Mesenchymal stem cell (in vitro differentiated cells and primary cell): ENCODE measurements around the gene PRKCB.

ENCODE experiments used
- DNase-seq: peaks from one replicate; pipeline ENCODE4 v3.0.0-alpha.2; 2013
- H2AFZ ChIP-seq: one replicate; pipeline ENCODE4 v1.6.1; 2013; ENCODE audit warnings: low read depth, mild to moderate bottlenecking, control low read depth, inconsistent platforms, low read length, moderate library complexity
- H2AK5ac ChIP-seq: 2 replicates; pipeline ENCODE4 v1.6.1; 2013; ENCODE audit warnings: low read length, moderate library complexity, mild to moderate bottlenecking, inconsistent platforms; ENCODE audit not compliant: severe bottlenecking
- H2BK120ac ChIP-seq: one replicate; pipeline ENCODE4 v1.6.1; 2013; ENCODE audit warnings: low read depth, mild to moderate bottlenecking, inconsistent platforms, low read length, moderate library complexity
- H2BK12ac ChIP-seq, 2 experiments: one replicate each; pipeline ENCODE4 v1.6.1; 2013; ENCODE audit warnings: inconsistent platforms in 2 of 2, low read length in 2 of 2, mild to moderate bottlenecking in 2 of 2, moderate library complexity in 2 of 2, control low read depth in 1 of 2
- H2BK15ac ChIP-seq: one replicate; pipeline ENCODE4 v1.6.1; 2013; ENCODE audit warnings: mild to moderate bottlenecking, low read depth, inconsistent platforms; ENCODE audit not compliant: poor library complexity, severe bottlenecking
- H2BK5ac ChIP-seq: 2 replicates; pipeline ENCODE4 v1.6.1; 2013; ENCODE audit warnings: low read depth, mild to moderate bottlenecking, low read length, control low read depth, inconsistent platforms; ENCODE audit not compliant: poor library complexity, severe bottlenecking
- H3K14ac ChIP-seq, 2 experiments: one replicate each; pipeline ENCODE4 v1.6.1; 2013; ENCODE audit warnings: inconsistent platforms in 2 of 2, low read length in 2 of 2, control low read depth in 1 of 2, mild to moderate bottlenecking in 1 of 2, moderate library complexity in 1 of 2
- H3K18ac ChIP-seq, 2 experiments: one replicate each; pipeline ENCODE4 v1.6.1; 2013; ENCODE audit warnings: inconsistent platforms in 2 of 2, low read length in 2 of 2, control low read depth in 1 of 2, low read depth in 1 of 2, mild to moderate bottlenecking in 1 of 2
- H3K23ac ChIP-seq, 2 experiments: one replicate each; pipeline ENCODE4 v1.6.1; 2013; ENCODE audit warnings: inconsistent platforms in 2 of 2, low read length in 2 of 2, mild to moderate bottlenecking in 2 of 2, moderate library complexity in 2 of 2, control low read depth in 1 of 2
- H3K27ac ChIP-seq: 2 replicates; pipeline ENCODE4 v1.5.1; 2013; ENCODE audit warnings: mild to moderate bottlenecking, moderate library complexity, low read length, control low read depth, inconsistent platforms; ENCODE audit not compliant: poor library complexity, severe bottlenecking
- H3K27me3 ChIP-seq, 2 experiments: 2 replicates each; pipeline versions ENCODE4 v1.6.1 to v1.7.0; 2013; ENCODE audit warnings: low read length in 2 of 2, mild to moderate bottlenecking in 2 of 2, moderate library complexity in 2 of 2, control low read depth in 1 of 2, inconsistent platforms in 1 of 2; ENCODE audit not compliant: control insufficient read depth in 1 of 2, insufficient read depth in 1 of 2
- H3K36me3 ChIP-seq, 2 experiments: 2 replicates each; pipeline versions ENCODE4 v1.6.1 to v1.7.0; 2013; ENCODE audit warnings: low read length in 2 of 2, control low read depth in 1 of 2, inconsistent platforms in 1 of 2, low read depth in 1 of 2, mild to moderate bottlenecking in 1 of 2; ENCODE audit not compliant: insufficient read depth in 2 of 2, control insufficient read depth in 1 of 2
- H3K4ac ChIP-seq, 2 experiments: one replicate each; pipeline ENCODE4 v1.6.1; 2013; ENCODE audit warnings: inconsistent platforms in 2 of 2, low read length in 2 of 2, mild to moderate bottlenecking in 2 of 2, moderate library complexity in 2 of 2, control low read depth in 1 of 2, low read depth in 1 of 2
- H3K4me1 ChIP-seq: 2 replicates; pipeline ENCODE4 v1.6.1; 2013; ENCODE audit warnings: low read depth, low read length, control low read depth; ENCODE audit not compliant: control insufficient read depth, insufficient read depth
- H3K4me2 ChIP-seq: 2 replicates; pipeline ENCODE4 v1.6.1; 2013; ENCODE audit warnings: low read length, mild to moderate bottlenecking, inconsistent platforms; ENCODE audit not compliant: poor library complexity, severe bottlenecking
- H3K4me3 ChIP-seq, 2 experiments: 2 replicates each; pipeline versions ENCODE4 v1.5.1 to v1.7.0; 2013; ENCODE audit warnings: low read length in 2 of 2, mild to moderate bottlenecking in 2 of 2, control low read depth in 1 of 2, low read depth in 1 of 2; ENCODE audit not compliant: insufficient read depth in 1 of 2
- H3K79me1 ChIP-seq: replicated peaks from 2 replicates; pipeline ENCODE4 v1.6.1; 2013; ENCODE audit warnings: mild to moderate bottlenecking, control low read depth, low read length, inconsistent platforms; ENCODE audit not compliant: poor library complexity, severe bottlenecking
- H3K9ac ChIP-seq: 2 replicates; pipeline ENCODE4 v1.7.0; 2013; ENCODE audit warnings: mild to moderate bottlenecking, low read length, moderate library complexity
- H3K9me3 ChIP-seq: 2 replicates; pipeline ENCODE4 v1.7.0; 2013; ENCODE audit warnings: mild to moderate bottlenecking, low read length; ENCODE audit not compliant: control insufficient read depth
- H4K8ac ChIP-seq: one replicate; pipeline ENCODE4 v1.6.1; 2013; ENCODE audit warnings: inconsistent platforms, mild to moderate bottlenecking, low read length, moderate library complexity
- H4K91ac ChIP-seq: one replicate; pipeline ENCODE4 v1.6.1; 2013; ENCODE audit warnings: mild to moderate bottlenecking, low read length, inconsistent platforms
- WGBS: methylation state at CpG from one replicate; pipeline ENCODE4 v1.1.7; 2013; ENCODE audit warnings: mixed read lengths; 5-methylcytosine and 5-hydroxymethylcytosine counted together

The PRKCB gene

DNA sequence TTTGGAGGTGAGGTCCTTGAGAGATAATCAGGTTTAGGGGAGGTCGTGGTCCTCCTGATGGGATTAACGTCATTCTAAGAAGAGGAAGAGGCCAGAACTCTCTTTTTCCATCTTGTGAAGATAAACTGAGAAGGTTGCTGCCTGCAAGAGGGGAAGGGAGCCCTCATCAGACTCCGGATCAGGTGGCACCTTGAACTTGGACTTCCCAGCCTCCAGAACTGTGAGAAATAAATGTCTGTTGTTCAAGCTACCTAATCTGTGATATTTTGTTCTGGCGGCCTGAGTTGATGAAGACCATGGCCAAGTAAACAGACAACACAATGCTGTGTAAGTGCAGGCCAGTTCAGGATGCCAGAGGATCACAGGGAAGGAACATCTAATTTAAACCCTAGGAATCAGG is 10.9 kb upstream of the PRKCB start:
- H3K18ac ChIP-seq, result no peak overlapping the region

GRCh38 chr16:23826528-23827045 is 9.2 kb upstream of the PRKCB start:
- no peak overlapping the region for H2BK15ac ChIP-seq
- no peak overlapping the region for H3K4ac ChIP-seq
- no peak overlapping the region for H3K14ac ChIP-seq
- H4K91ac ChIP-seq, result no peak overlapping the region
- WGBS, result 45% methylated on average over 5 of the region's 6 CpGs
- no peak overlapping the region for H2BK5ac ChIP-seq
- no peak overlapping the region for H3K23ac ChIP-seq
- H3K9me3 ChIP-seq, result peaks cover 12% of the 10 kb centered on the region
- no peak overlapping the region for H3K18ac ChIP-seq
- no peak overlapping the region for H3K4me3 ChIP-seq
- no peak overlapping the region for H2BK12ac ChIP-seq
- H3K27me3 ChIP-seq, result no peaks in the 10 kb centered on the region
- no peak overlapping the region for H2BK120ac ChIP-seq
- H4K8ac ChIP-seq, result no peak overlapping the region
- H3K4me1 ChIP-seq, result peaks cover 1% of the 10 kb centered on the region
- H3K36me3 ChIP-seq, result no peaks in the 10 kb centered on the region
- no peak overlapping the region for H3K9ac ChIP-seq
- no peak overlapping the region for H3K27ac ChIP-seq
- no peak overlapping the region for H2AFZ ChIP-seq
- no peak overlapping the region for H3K4me2 ChIP-seq
- DNase-seq, result no peak
- H3K79me1 ChIP-seq, result no peaks in the 10 kb centered on the region
- no peak overlapping the region for H2AK5ac ChIP-seq

More for the DNA sequence above, 10.9 kb upstream of the PRKCB start:
- Histone ChIP-seq H3K14ac (no peak overlapping the region), H4K91ac (no peak overlapping the region), H3K36me3 (no peaks in the 10 kb centered on the region), H4K8ac (no peak overlapping the region), H2BK5ac (no peak overlapping the region), H2BK15ac (no peak overlapping the region), H3K4me2 (no peak overlapping the region), H2AK5ac (no peak overlapping the region), H3K4me3 (no peak overlapping the region), H3K27me3 (no peaks in the 10 kb centered on the region), H2BK12ac (no peak overlapping the region), H3K4me1 (peaks cover 1% of the 10 kb centered on the region), H3K9ac (no peak overlapping the region), H2BK120ac (no peak overlapping the region), H3K23ac (no peak overlapping the region), H3K9me3 (peaks cover 8% of the 10 kb centered on the region), H3K4ac (no peak overlapping the region), H3K27ac (no peak overlapping the region), H2AFZ (no peak overlapping the region), H3K79me1 (no peaks in the 10 kb centered on the region)
- WGBS, result 28% methylated on average over 4 of the region's 4 CpGs
- no peak for DNase-seq

DNA sequence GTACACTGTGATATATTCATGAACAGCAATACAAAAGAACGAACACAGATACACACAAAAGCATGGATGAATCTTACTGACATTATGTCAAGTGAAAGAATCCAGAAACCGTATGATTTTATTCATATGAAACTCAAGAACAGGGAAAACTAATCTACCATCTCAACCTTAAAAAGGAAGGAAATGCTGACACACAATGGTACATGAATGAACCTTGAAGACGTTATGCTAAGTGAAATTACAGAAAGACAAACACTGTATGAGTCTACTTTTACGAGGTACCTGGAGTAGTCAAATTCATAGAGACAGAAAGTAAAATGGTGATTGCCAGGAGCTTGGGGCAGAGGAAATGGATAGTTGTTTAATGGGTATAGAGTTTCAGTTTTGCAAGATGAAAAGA is 8.7 kb upstream of the PRKCB start:
- Histone ChIP-seq H3K18ac (no peak overlapping the region), H3K79me1 (no peaks in the 10 kb centered on the region), H3K36me3 (no peaks in the 10 kb centered on the region), H2BK120ac (no peak overlapping the region), H2AK5ac (no peak overlapping the region), H2BK12ac (no peak overlapping the region), H3K4me3 (no peak overlapping the region), H3K4ac (no peak overlapping the region), H3K9me3 (peaks cover 12% of the 10 kb centered on the region), H3K9ac (no peak overlapping the region), H3K27me3 (no peaks in the 10 kb centered on the region), H3K27ac (no peak overlapping the region), H3K4me1 (peaks cover 1% of the 10 kb centered on the region), H3K14ac (no peak overlapping the region), H3K4me2 (no peak overlapping the region), H3K23ac (no peak overlapping the region), H2BK15ac (no peak overlapping the region), H4K8ac (no peak overlapping the region), H2AFZ (no peak overlapping the region), H2BK5ac (no peak overlapping the region), H4K91ac (no peak overlapping the region)
- 52% methylated on average over 4 of the region's 4 CpGs for WGBS
- DNase-seq, result no peak

GRCh38 chr16:23829454-23829853 is 6.3 kb upstream of the PRKCB start:
- Histone ChIP-seq H3K9ac (no peak overlapping the region), H3K4me3 (no peak overlapping the region), H4K8ac (no peak overlapping the region), H3K4me2 (no peak overlapping the region), H3K27me3 (peaks cover 7 to 8% of the 10 kb centered on the region in 2 experiments), H3K4ac (no peak overlapping the region), H3K23ac (no peak overlapping the region), H3K27ac (no peak overlapping the region), H2BK15ac (no peak overlapping the region), H3K14ac (no peak overlapping the region), H2AK5ac (no peak overlapping the region), H3K4me1 (no peaks in the 10 kb centered on the region), H3K36me3 (no peaks in the 10 kb centered on the region), H3K9me3 (peaks cover 12% of the 10 kb centered on the region), H2BK120ac (no peak overlapping the region), H2BK12ac (no peak overlapping the region), H3K79me1 (no peaks in the 10 kb centered on the region), H2AFZ (no peak overlapping the region), H4K91ac (no peak overlapping the region), H2BK5ac (no peak overlapping the region), H3K18ac (no peak overlapping the region)
- DNase-seq, result no peak
- 4% methylated on average over 1 of the region's 2 CpGs for WGBS
